ENCODE data around the gene PCDHGA1.
A peak's percentile ranks its signal among the peaks of the same experiment; 100 is the strongest.

The PCDHGA1 gene

GRCh38 chr5:141441571-141442170, 111.4 kb downstream of the PCDHGA1 start:
- DNase-seq (ENCODE audit: extremely low spot score) = no peak
- POLR2A ChIA-PET = no interaction called here
- CTCF ChIA-PET = no interaction called here
- no peak for TF ChIP-seq FOXM1 (IDR thresholded peaks at IDR 0.05; ENCODE audit: borderline replicate concordance)
- TF ChIP-seq ELF4 (IDR thresholded peaks at IDR 0.05) = no peak
- no peak for TF ChIP-seq ARNT (IDR thresholded peaks at IDR 0.05)
- no peak for TF ChIP-seq HDGF (IDR thresholded peaks at IDR 0.05; ENCODE audit: borderline replicate concordance)
- no peak for TF ChIP-seq NFRKB (IDR thresholded peaks at IDR 0.05)
- TF ChIP-seq TARDBP (IDR thresholded peaks at IDR 0.05) = no peak
- no peak for TF ChIP-seq L3MBTL2 (conservative IDR thresholded peaks at IDR 0.05)
- TF ChIP-seq PKNOX1 (IDR thresholded peaks at IDR 0.05) = no peak
- TF ChIP-seq BHLHE40 (IDR thresholded peaks at IDR 0.05; ENCODE audit: borderline replicate concordance) = no peak
- no peak for TF ChIP-seq SP1 (IDR thresholded peaks at IDR 0.05)
- no peak for TF ChIP-seq FOXA1 (IDR thresholded peaks at IDR 0.05)
- TF ChIP-seq LEF1 (IDR thresholded peaks at IDR 0.05; ENCODE audit: borderline replicate concordance) = no peak
- TF ChIP-seq SUZ12 (IDR thresholded peaks at IDR 0.05) = no peak
- no peak for TF ChIP-seq FOXK2 (IDR thresholded peaks at IDR 0.05)
- TF ChIP-seq ZNF384 (IDR thresholded peaks at IDR 0.05) = no peak
- TF ChIP-seq CTBP1 (IDR thresholded peaks at IDR 0.05; ENCODE audit: borderline replicate concordance) = no peak

- CTCF ChIA-PET = interaction anchor here (0.9 kb wide), 1 partner anchor 10 kb away, joined by 4 read pairs; the partner anchor contains the start of gene PCDHGC3
Measured at GRCh38 chr5:141465351-141465750, 135.0 kb downstream of the PCDHGA1 start.

GRCh38 chr5:141475625-141476131, 145.4 kb downstream of the PCDHGA1 start, which contains the start of gene PCDHGC3:
PCDHGC3 (plus strand) TSS chr5:141475966; CDS start chr5:141476117, 151 bp downstream.
- DNase-seq (ENCODE audit: extremely low spot score) = peak; percentile 82
- POLR2A ChIA-PET = interaction anchor here (0.5 to 0.9 kb wide), 6 partner anchors 8 to 82 kb away, joined by 3 to 5 read pairs (median 3); partner anchors contain the start of gene PCDHGC5
- CTCF ChIA-PET = interaction anchor here (0.6 to 2.3 kb wide), 9 partner anchors 10 to 304 kb away, joined by 3 to 9 read pairs (median 4); partner anchors contain the start of genes PCDHGA11 and PCDHGB7
- TF ChIP-seq L3MBTL2 (conservative IDR thresholded peaks at IDR 0.05) (peak; percentile 72), PKNOX1 (IDR thresholded peaks at IDR 0.05) (peak; percentile 59), TARDBP (IDR thresholded peaks at IDR 0.05) (no peak)

More at GRCh38 chr5:141465351-141465750, 135.0 kb downstream of the PCDHGA1 start:
- no peak for DNase-seq (ENCODE audit: extremely low spot score)
- no peak for TF ChIP-seq HDGF (IDR thresholded peaks at IDR 0.05; ENCODE audit: borderline replicate concordance)
- TF ChIP-seq NFRKB (IDR thresholded peaks at IDR 0.05) = no peak
- no peak for TF ChIP-seq SP1 (IDR thresholded peaks at IDR 0.05)
- TF ChIP-seq ARNT (IDR thresholded peaks at IDR 0.05) = no peak
- no peak for TF ChIP-seq CTBP1 (IDR thresholded peaks at IDR 0.05; ENCODE audit: borderline replicate concordance)
- no peak for TF ChIP-seq PKNOX1 (IDR thresholded peaks at IDR 0.05)
- no peak for TF ChIP-seq FOXK2 (IDR thresholded peaks at IDR 0.05)
- TF ChIP-seq L3MBTL2 (conservative IDR thresholded peaks at IDR 0.05) = no peak
- no peak for TF ChIP-seq ZNF384 (IDR thresholded peaks at IDR 0.05)
- POLR2A ChIA-PET = no interaction called here

GRCh38 chr5:141476132-141476911, 146.0 kb downstream of the PCDHGA1 start:
- ChIA-PET POLR2A (interaction anchor here (0.8 to 0.9 kb wide), 2 partner anchors 18 to 81 kb away, joined by 3 read pairs; no protein-coding TSS in a partner anchor), CTCF (interaction anchor here (0.8 to 2.3 kb wide), 5 partner anchors 11 to 59 kb away, joined by 3 to 9 read pairs (median 4); partner anchors contain the start of genes PCDHGA11 and PCDHGB7)
- TF ChIP-seq PKNOX1 (IDR thresholded peaks at IDR 0.05) = no peak
- TF ChIP-seq CTBP1 (IDR thresholded peaks at IDR 0.05; ENCODE audit: borderline replicate concordance) = no peak
- no peak for TF ChIP-seq SP1 (IDR thresholded peaks at IDR 0.05)
- no peak for TF ChIP-seq FOXA1 (IDR thresholded peaks at IDR 0.05)
- no peak for TF ChIP-seq SUZ12 (IDR thresholded peaks at IDR 0.05)
- TF ChIP-seq NFRKB (IDR thresholded peaks at IDR 0.05) = no peak
- no peak for TF ChIP-seq ARNT (IDR thresholded peaks at IDR 0.05)
- no peak for TF ChIP-seq BHLHE40 (IDR thresholded peaks at IDR 0.05; ENCODE audit: borderline replicate concordance)
- TF ChIP-seq FOXK2 (IDR thresholded peaks at IDR 0.05) = no peak
- no peak for TF ChIP-seq ZNF384 (IDR thresholded peaks at IDR 0.05)
- TF ChIP-seq FOXM1 (IDR thresholded peaks at IDR 0.05; ENCODE audit: borderline replicate concordance) = no peak
- no peak for TF ChIP-seq HDGF (IDR thresholded peaks at IDR 0.05; ENCODE audit: borderline replicate concordance)
- no peak for TF ChIP-seq TARDBP (IDR thresholded peaks at IDR 0.05)
- TF ChIP-seq ELF4 (IDR thresholded peaks at IDR 0.05) = no peak
- no peak for TF ChIP-seq LEF1 (IDR thresholded peaks at IDR 0.05; ENCODE audit: borderline replicate concordance)
- no peak for DNase-seq (ENCODE audit: extremely low spot score)

GRCh38 chr5:141477044-141477575, 146.8 kb downstream of the PCDHGA1 start:
- CTCF ChIA-PET = interaction anchor here (2.3 kb wide), 1 partner anchor 56 kb away, joined by 9 read pairs; the partner anchor contains the start of gene PCDHGA11
- no peak for DNase-seq (ENCODE audit: extremely low spot score)
- POLR2A ChIA-PET = no interaction called here
- no peak for TF ChIP-seq TARDBP (IDR thresholded peaks at IDR 0.05)
- no peak for TF ChIP-seq ELF4 (IDR thresholded peaks at IDR 0.05)
- no peak for TF ChIP-seq BHLHE40 (IDR thresholded peaks at IDR 0.05; ENCODE audit: borderline replicate concordance)
- TF ChIP-seq LEF1 (IDR thresholded peaks at IDR 0.05; ENCODE audit: borderline replicate concordance) = no peak
- no peak for TF ChIP-seq ZNF384 (IDR thresholded peaks at IDR 0.05)

Data from HEK293T (cell line).